Mucosa of stomach (tissue), 1 donor: ENCODE results near the gene CDC42BPG.

Experiments
- H3K27me3 ChIP-seq: one replicate; pipeline ENCODE4 v1.7.0; 2013; ENCODE audit warnings: mild to moderate bottlenecking, low read length; ENCODE audit not compliant: control insufficient read depth, insufficient read depth
- H3K36me3 ChIP-seq: one replicate; pipeline ENCODE4 v1.7.0; 2013; ENCODE audit warnings: low read length; ENCODE audit not compliant: control insufficient read depth, insufficient read depth
- H3K4me1 ChIP-seq: one replicate; pipeline ENCODE4 v1.7.0; 2013; ENCODE audit warnings: mild to moderate bottlenecking, low read length; ENCODE audit not compliant: control insufficient read depth, insufficient read depth
- H3K4me3 ChIP-seq: one replicate; pipeline ENCODE4 v1.7.0; 2013; ENCODE audit warnings: low read length
- H3K9ac ChIP-seq: one replicate; pipeline ENCODE4 v1.7.0; 2013; ENCODE audit warnings: mild to moderate bottlenecking, low read length, moderate library complexity
- H3K9me3 ChIP-seq: one replicate; pipeline ENCODE4 v1.7.0; 2013; ENCODE audit warnings: mild to moderate bottlenecking, low read length, moderate library complexity; ENCODE audit not compliant: control insufficient read depth
- donor health status: Pancreatic carcinoma.

The CDC42BPG gene, protein sequence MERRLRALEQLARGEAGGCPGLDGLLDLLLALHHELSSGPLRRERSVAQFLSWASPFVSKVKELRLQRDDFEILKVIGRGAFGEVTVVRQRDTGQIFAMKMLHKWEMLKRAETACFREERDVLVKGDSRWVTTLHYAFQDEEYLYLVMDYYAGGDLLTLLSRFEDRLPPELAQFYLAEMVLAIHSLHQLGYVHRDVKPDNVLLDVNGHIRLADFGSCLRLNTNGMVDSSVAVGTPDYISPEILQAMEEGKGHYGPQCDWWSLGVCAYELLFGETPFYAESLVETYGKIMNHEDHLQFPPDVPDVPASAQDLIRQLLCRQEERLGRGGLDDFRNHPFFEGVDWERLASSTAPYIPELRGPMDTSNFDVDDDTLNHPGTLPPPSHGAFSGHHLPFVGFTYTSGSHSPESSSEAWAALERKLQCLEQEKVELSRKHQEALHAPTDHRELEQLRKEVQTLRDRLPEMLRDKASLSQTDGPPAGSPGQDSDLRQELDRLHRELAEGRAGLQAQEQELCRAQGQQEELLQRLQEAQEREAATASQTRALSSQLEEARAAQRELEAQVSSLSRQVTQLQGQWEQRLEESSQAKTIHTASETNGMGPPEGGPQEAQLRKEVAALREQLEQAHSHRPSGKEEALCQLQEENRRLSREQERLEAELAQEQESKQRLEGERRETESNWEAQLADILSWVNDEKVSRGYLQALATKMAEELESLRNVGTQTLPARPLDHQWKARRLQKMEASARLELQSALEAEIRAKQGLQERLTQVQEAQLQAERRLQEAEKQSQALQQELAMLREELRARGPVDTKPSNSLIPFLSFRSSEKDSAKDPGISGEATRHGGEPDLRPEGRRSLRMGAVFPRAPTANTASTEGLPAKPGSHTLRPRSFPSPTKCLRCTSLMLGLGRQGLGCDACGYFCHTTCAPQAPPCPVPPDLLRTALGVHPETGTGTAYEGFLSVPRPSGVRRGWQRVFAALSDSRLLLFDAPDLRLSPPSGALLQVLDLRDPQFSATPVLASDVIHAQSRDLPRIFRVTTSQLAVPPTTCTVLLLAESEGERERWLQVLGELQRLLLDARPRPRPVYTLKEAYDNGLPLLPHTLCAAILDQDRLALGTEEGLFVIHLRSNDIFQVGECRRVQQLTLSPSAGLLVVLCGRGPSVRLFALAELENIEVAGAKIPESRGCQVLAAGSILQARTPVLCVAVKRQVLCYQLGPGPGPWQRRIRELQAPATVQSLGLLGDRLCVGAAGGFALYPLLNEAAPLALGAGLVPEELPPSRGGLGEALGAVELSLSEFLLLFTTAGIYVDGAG (N-terminal part only)

DNA sequence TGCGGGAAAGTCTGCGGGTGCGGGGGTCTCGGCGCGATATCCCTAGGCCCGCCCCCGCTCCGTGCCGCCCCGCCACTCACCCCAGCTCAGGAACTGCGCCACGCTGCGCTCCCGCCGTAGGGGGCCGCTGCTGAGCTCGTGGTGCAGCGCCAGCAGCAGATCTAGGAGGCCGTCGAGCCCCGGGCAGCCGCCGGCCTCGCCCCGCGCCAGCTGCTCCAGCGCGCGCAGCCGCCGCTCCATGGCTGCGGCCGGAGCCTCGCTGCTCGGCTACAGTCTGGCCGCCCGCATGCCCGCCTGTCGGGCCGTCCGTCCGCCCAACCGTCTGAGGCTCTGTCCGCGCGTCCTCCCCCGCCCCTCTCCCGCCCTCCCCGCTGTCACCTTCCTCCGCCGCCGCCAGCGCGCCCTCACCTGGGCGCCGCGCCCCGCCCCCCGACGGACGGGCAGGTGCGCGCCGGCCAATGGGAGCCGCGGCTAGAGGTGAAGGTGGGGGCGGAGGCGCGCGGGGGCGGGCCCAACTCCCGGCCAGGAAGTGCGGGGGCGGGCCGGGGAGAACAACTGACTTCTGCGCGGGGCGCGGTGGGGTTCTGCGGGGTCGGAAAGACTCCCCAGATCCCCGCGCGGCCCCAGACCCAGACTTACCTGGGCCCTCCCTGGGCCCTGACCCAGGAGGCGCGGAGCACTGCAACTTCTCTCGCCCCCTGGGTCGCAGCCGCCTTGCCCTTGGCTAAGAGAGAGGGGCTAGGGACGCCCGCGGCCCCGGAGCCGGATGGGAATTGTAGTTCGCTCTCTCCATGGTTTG is at the start of gene CDC42BPG:
Gene CDC42BPG, minus strand, starts transcription at position 324 of the 799 bp plus-strand sequence. Its CDS starts 84 bp downstream, at position 240.
- H3K4me3 ChIP-seq = peak within 1 kb of the TSS; percentile 75
- no peaks in the 10 kb centered on the region for H3K36me3 ChIP-seq
- peaks cover 55% of the 10 kb centered on the region for H3K4me1 ChIP-seq
- H3K27me3 ChIP-seq = no peaks in the 10 kb centered on the region
- no peaks in the 10 kb centered on the region for H3K9me3 ChIP-seq
- H3K9ac ChIP-seq = peak within 1 kb of the TSS; percentile 71

DNA sequence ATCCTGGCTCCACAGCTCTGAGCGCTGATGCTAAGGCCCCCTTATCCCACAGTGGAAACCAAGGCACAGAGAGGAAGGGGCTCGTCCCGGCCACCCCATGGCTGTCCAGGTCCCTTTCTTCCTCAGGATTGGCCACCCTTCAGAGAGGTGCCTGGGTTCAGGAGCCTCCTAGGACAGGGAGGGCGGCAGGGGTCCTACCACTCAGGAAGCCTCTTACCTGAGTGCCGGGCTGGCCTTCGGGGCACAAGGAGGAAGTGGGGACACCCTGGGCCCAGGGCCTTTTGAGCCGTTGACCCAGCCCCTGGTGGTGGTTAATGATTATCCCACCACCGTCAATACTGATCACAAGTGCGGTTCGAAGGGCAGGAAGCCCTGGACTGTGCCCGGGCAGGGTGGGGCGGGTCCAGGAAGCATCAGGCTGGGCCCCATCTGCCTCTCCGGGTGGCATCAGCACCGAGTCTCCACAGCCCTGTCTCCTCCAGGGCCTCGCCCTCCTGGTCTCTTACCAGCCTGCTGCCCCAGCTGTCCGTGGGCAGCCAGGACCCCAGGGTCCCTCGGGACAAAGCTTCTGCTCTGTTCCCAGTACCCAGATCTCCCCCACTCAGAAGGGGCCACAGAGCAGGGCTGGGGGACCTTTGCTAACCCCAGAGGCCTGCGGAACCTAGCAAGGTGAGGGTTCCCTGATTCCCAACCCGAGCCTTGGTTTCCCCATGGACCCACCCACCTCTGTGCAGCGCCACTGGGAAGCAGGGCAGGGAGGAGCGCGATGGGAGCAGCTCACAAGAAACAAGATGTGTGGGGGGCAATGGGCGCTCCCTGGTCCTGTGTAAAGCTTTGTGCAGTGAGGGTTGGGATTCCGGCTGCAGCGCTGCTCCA is 49.0 kb upstream of the CDC42BPG start:
- Histone ChIP-seq H3K9me3 (no peaks in the 10 kb centered on the region), H3K27me3 (no peaks in the 10 kb centered on the region), H3K9ac (peak overlapping the region; percentile 98), H3K36me3 (peaks cover 12% of the 10 kb centered on the region), H3K4me3 (peak overlapping the region; percentile 93), H3K4me1 (peaks cover 35% of the 10 kb centered on the region)

DNA sequence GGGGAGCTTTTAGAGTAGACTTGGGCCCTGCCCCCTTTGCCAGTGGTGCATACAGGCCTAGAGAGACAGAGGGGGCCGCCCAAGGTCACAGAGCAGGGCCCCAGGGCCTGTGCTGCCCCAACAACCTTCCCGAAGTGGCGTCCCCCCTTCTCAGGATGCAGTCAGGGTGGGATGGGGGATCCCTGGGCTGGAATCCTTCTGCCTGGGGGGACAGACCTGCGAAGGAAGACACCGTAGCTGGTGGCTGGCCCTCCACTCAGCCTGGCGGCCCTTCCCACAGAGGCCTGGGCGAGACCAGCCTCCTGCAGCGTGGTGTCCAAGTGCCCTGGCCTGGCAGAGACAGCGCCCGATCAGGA is 48.4 kb upstream of the CDC42BPG start:
- Histone ChIP-seq H3K36me3 (peaks cover 12% of the 10 kb centered on the region), H3K4me3 (peak overlapping the region; percentile 93), H3K9ac (peak overlapping the region; percentile 98), H3K4me1 (peaks cover 41% of the 10 kb centered on the region), H3K9me3 (no peaks in the 10 kb centered on the region), H3K27me3 (no peaks in the 10 kb centered on the region)

DNA sequence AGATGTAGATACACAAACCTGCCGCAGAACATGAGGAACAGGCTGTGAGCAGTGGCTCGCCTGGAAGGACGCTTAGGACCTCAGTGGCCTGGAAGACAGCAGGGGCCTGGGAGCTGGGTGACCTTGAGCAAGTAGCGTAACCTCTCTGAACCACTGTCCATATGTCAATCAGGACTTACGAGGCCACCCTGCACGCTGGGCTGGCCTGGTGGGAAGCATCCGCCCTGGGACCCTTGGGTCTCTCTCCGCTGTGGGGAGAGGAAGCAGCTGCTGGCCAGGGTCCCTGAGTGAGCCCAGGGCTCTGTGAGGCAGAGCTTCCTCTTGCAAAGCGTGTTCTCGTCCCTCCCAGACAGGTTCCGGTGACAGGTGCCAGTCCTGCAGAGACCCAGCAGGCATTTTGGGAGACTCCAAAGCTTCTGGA is 48.0 kb upstream of the CDC42BPG start:
- Histone ChIP-seq H3K9me3 (no peaks in the 10 kb centered on the region), H3K4me3 (peak overlapping the region; percentile 93), H3K9ac (peak overlapping the region; percentile 98)

DNA sequence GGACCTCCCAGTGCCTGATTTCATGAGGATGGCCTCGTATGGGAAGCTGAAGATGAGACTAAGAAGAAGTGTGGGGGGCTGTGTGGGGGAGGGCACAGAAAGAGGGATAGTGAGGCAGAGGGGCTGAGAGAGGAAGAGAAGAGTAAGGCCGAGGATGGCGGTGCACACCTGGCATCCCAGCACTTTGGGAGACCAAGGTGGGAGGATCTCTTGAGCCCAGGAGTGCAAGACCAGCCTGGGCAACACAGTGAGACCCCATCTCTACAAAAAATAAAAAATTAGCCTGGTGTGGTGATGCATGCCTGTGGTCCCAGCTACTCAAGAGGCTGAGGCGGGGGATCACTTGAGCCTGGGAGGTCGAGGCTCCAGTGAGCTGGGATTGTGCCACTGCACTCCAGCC is 47.4 kb upstream of the CDC42BPG start:
- peak overlapping the region; percentile 93 for H3K4me3 ChIP-seq
- H3K9me3 ChIP-seq = no peaks in the 10 kb centered on the region
- peaks cover 12% of the 10 kb centered on the region for H3K36me3 ChIP-seq
- no peaks in the 10 kb centered on the region for H3K27me3 ChIP-seq
- H3K9ac ChIP-seq = peak overlapping the region; percentile 98
- H3K4me1 ChIP-seq = peaks cover 48% of the 10 kb centered on the region

More for the DNA sequence above, 48.0 kb upstream of the CDC42BPG start:
- peaks cover 45% of the 10 kb centered on the region for H3K4me1 ChIP-seq
- H3K27me3 ChIP-seq = no peaks in the 10 kb centered on the region
- peaks cover 12% of the 10 kb centered on the region for H3K36me3 ChIP-seq

DNA sequence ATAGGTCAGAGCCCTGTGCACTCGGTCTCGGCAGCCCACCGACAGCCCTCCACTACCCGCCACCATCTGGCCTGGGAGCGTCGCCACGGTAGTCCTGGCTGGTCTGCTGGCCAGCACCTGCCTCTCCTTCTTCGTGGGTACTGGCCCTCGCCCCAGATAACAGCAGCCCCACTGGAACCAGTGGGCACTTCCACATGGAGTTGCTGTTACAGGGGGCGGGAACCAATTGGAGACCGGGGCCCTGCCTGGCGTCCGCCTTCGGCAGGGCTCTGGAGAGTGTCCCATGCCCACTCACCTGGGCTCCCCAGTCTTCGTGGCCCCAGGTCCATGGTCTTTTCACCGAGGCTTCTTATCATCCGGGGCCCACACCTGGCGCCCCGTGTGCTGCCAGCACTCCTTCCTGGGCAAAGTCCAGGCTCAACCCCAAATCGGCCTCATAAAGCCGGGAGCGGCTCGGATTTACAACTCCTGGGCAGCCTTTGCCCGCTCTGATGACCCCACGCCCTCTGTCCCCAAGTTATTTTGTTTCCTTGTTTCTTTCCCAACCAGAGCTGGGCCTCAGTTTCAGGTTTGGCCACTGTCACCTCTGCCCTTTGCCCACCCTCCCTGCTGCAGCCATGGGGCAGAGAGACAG is 46.9 kb upstream of the CDC42BPG start:
- no peaks in the 10 kb centered on the region for H3K9me3 ChIP-seq
- peak overlapping the region; percentile 93 for H3K4me3 ChIP-seq
- peaks cover 12% of the 10 kb centered on the region for H3K36me3 ChIP-seq
- peak overlapping the region; percentile 98 for H3K9ac ChIP-seq
- H3K4me1 ChIP-seq = peaks cover 48% of the 10 kb centered on the region
- H3K27me3 ChIP-seq = no peaks in the 10 kb centered on the region

DNA sequence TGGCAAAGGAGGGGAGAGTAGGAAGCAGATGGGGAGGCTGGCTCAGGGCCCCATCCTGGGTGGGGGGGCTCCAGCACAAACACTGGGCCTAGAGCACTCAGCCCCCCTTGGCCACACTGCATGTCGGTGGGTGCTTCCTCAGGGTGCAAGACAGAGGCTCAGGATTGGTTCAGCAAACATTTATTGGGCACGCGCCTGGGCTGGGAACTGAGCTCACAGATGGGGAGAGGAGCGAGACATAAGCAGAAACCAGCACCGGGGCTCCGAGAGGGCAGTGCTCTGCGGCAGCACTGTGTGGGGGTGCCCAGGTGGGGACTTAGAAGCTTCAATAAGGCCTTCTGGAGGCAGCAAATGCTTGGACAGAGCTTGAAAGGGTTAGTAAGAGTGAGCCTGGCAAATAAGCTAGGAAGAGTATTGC is 46.1 kb upstream of the CDC42BPG start:
- Histone ChIP-seq H3K4me1 (peaks cover 56% of the 10 kb centered on the region), H3K4me3 (peak overlapping the region; percentile 53), H3K9ac (peak overlapping the region; percentile 98), H3K9me3 (no peaks in the 10 kb centered on the region), H3K36me3 (peaks cover 12% of the 10 kb centered on the region), H3K27me3 (no peaks in the 10 kb centered on the region)

DNA sequence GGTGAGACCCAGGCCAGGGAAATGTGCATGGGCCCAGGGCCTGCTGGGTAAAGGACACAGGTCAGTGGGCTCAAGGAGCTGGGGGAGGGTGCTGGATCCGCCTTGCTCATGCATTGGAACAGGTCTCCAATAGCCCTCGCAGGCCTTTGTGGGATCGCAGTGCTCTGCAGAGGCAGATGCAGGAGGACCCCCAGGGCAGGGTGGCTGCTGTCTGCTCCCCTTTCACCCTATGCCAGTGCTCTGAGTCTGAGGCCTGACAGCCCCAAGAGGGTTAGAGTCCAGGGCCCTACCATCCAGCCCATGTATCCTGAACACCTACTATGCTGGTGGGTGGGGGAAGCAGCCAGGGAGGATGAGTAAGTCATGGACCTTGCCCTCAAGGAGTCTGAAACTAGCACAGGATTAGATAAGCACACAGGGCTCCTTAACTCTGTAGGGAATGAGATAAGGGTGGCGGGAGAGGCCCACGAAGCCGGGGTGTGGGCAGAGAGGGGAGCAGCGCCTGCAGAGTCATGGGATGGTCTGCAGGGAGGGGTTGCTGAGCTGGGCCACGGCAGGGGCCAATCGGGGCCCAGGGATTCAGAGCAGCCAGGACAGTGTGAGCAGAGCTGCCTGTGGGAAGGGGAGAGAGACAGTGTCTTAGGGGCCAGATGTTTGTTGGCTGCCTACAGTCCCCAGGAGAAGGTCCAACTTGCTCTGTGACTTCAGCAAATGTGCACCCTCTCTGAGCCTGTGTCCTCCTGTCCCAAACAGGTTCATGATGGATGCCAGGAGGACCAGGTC is 44.5 kb upstream of the CDC42BPG start:
- H3K9ac ChIP-seq = peak overlapping the region; percentile 62
- no peaks in the 10 kb centered on the region for H3K9me3 ChIP-seq
- H3K27me3 ChIP-seq = no peaks in the 10 kb centered on the region
- H3K4me1 ChIP-seq = peaks cover 53% of the 10 kb centered on the region
- peak overlapping the region; percentile 2 for H3K4me3 ChIP-seq
- H3K36me3 ChIP-seq = peaks cover 12% of the 10 kb centered on the region

DNA sequence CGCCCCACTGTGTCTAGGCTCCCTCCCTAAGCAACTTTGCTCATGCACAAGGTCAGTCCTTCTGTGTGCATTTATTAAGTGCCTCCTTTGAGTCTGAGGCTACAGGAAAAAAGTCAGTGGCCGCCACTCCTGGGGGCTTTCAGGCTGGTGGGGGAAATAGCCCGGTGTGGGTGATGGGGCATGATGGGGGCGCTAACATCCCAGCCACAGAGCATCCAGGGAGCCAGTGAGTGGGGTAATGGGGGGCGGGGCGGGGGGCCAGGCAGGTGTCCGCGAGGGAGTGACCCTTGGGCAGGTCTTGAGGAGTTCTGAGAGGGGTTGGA is 43.9 kb upstream of the CDC42BPG start:
- H3K9ac ChIP-seq = peak overlapping the region; percentile 62
- H3K27me3 ChIP-seq = no peaks in the 10 kb centered on the region
- H3K4me3 ChIP-seq = peak overlapping the region; percentile 1
- H3K36me3 ChIP-seq = peaks cover 12% of the 10 kb centered on the region
- no peaks in the 10 kb centered on the region for H3K9me3 ChIP-seq
- H3K4me1 ChIP-seq = peaks cover 47% of the 10 kb centered on the region
